Hepatic stellate cell (primary cell): ENCODE results near the gene HEXIM1.
"Not testable (repeated sequence)": the region's sequence is repeated elsewhere in the genome, so short reads cannot be mapped to it uniquely, and the experiment has no call there.

ENCODE experiments used
- DNase-seq: peaks from one replicate; pipeline ENCODE4 v3.0.0; 2011; ENCODE audit warnings: low spot score

The HEXIM1 gene

GRCh38 chr17:45114117-45114932 is 34.0 kb upstream of the HEXIM1 start:
- DNase-seq, result no peak

- DNase-seq, result no peak
These were observed 33.2 kb upstream of the HEXIM1 start for GRCh38 chr17:45115015-45115625.

- no peak for DNase-seq
These were observed 32.4 kb upstream of the HEXIM1 start for GRCh38 chr17:45115871-45116270.

DNA sequence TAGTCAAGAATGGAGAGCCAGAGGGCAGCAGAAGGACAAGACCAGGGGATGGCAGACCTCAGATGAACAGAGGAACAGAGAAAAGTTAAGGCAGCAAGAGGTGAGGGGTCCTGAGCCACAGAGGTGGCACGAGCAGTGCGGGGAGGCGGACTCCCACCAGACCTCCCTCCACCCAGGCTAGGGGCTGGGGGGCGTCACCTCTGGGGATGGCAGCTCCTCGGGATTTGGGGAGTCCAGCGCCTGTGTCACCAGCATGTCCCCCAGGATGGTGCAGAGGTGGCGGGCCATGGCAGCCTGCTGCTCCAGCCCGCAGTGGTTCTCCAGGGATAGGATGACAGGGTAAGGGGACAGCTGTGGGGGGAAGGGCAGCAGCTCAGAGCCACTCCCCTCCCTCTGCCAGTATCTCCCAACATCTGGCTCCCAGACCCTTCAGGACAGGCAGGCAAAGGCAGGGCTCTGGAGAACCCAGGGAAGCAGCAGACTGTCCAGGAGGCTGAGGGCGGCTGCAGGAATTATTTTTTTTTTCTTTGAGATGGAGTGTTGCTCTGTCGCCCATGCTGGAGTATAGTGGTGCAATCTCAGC is 31.8 kb upstream of the HEXIM1 start:
- no peak for DNase-seq

GRCh38 chr17:45117334-45117733 is 30.9 kb upstream of the HEXIM1 start:
- DNase-seq, result no peak

DNA sequence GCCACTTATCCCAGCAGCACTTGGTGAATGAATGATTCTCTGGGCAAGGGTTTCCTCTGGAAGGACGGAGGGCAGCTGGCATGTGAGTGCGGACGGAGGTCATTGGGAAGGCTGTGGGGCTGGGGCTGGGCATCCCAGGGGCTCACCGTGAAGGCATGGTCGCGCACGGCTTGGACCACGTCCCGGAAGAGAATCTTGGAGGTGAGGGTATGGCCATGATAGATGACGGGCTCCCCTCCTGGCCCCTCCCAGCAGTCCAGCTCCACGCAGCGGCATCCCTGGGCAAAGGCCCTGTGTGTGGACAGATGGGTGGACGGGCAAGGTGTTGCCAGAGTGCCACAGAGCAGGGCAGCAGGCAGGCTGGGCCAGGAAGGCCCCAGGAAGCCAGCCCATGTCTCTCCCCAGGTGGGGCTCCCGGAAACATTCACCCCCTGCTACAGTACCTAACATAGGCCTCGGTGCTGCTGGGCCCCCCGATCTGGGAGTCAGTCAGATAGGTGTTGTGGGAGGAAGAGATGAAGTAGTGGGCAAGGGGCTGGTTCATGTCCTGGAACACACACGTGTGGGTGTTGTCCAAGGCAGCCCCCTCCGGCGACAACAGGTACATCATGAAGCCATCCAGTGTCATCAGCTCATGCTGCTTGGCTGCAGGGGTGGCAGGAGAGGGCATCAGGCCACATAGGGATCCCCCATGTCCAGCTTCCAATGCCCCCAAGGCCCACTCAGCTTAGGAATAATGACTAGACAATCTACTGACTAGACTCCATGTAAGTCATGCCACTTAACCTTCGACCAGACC is 30.2 kb upstream of the HEXIM1 start:
- no peak for DNase-seq

DNA sequence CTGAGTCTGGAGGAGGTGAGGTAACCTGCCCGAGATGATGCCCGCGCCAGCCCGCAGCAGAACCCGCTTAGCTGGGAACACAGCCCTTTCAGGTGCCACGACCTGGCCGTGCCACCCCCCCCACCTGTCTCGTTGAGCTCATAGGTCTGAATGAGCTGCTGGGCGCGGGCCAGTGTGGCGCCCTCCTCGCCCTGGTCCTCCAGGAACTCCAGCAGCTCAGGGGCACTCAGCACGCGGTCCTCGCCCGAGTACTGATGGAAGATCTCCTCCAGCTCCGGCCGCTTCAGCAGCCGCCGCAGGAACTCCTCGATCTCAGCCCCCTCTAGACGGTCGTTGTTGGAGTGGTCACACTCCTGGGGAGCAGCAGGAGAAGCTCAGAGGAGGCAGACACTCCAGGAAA is 29.6 kb upstream of the HEXIM1 start:
- no peak for DNase-seq

GRCh38 chr17:45119964-45120363 is 28.3 kb upstream of the HEXIM1 start:
- no peak for DNase-seq

- DNase-seq, result no peak
These were observed 27.7 kb upstream of the HEXIM1 start for GRCh38 chr17:45120558-45120957.

DNA sequence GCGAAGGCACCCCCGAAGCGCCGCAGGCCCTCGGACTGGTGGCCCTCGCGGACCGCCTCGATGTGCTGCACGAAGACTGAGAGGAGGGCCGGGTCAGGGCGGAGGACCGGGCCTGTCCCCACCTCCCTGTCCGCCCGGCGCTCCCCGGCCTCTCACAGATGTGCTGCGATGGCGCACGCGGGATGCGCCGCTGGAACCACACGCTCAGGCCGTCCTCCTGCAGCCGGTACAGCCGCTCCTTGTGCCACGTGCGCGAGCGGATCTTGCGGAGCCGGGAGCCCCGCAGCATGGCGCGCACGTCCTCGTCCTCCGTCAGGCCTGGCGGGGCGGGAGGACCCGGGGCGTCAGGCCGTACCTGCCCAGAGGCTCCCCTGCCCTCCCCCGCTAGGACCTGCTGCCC is 27.2 kb upstream of the HEXIM1 start:
- DNase-seq, result no peak

- no peak for DNase-seq
These were observed 25.1 kb upstream of the HEXIM1 start for GRCh38 chr17:45123076-45123770.

GRCh38 chr17:45123930-45124796 is 24.1 kb upstream of the HEXIM1 start:
- DNase-seq, result peak; percentile 97

GRCh38 chr17:45124797-45125122 is 23.5 kb upstream of the HEXIM1 start:
- not testable (repeated sequence) for DNase-seq

DNA sequence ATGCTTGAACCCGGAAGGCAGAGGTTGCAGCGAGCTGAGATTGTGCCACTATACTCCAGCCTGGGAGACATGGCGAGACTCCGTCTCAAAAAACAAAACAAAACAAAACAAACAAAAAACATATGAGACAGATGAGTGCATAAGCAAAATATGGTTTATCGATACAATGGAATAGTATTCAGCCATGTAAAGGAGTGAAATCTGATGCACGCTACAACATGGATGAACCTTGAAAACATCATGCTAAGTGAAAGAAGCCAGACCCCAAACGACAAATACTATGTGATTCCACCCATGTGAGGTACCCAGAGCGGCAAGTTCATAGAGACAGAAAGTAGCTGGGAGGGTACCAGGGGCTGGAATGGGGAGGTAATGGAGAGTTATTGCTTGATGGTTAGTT is 22.8 kb upstream of the HEXIM1 start:
- DNase-seq, result no peak

DNA sequence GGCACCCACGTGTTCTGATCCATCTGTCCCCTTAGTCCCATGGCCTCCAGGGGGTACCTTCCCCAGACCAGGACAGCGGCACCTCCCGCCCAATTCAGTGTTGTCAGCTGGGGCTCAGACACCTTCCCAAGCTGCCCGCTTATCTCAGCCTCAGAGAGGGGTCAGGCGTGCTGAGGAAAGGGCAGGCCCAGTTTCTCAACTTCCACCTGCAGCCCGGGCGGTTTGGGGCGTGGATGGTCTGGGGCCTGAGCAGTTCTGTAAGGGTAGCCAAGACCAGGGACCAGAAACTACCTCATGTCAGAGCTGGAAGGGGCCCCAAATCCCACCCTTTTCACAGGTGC is 21.1 kb upstream of the HEXIM1 start:
- DNase-seq, result no peak

DNA sequence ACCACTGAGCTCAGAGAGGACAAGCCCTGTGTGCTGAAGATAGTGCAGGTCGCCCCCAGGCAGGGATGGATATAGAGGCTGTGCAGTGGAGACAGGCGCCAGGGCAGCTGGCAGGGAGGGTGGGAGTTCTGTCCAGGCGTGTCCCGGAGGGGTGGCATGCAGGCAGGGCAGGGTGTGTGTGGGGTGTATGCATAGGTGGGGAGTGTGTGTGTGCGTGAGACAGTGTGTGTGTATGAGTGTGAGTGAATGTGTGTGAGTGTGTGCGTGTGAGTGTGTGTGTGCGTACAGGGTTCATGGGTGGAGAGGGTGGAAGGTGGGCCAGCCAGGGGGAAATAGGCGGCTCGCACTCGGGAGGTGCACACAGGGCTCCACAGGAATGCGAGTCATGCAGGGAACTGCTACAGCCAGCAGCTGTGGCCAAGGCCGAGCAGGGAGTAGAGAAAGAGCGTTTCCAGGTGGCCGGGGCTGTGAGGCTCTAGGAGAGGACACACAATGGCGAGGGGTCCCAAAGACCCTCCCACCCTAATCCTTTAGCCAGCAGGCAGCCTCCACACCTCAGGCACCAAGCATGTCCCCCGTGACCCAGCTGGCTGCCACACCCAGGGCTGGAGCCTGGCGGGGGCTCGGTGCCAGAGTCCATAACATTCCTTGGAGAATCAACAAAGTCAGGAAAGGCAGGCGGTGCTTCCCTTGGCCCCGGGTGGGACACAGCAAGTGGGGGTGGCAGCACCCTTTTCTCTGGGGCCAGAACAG is 20.6 kb upstream of the HEXIM1 start:
- DNase-seq, result peak; percentile 68

GRCh38 chr17:45128331-45128730 is 19.9 kb upstream of the HEXIM1 start:
- DNase-seq, result no peak

GRCh38 chr17:45128989-45129388 is 19.3 kb upstream of the HEXIM1 start:
- DNase-seq, result no peak

- no peak for DNase-seq
These were observed 18.8 kb upstream of the HEXIM1 start for GRCh38 chr17:45129426-45129939.
